ENCODE measurements around the gene UBE2G2. TPM values are rescaled to one million over a fixed set of nuclear protein-coding genes. Genes with fewer than 3 reads are reported as not detected.

Gene UBE2G2
- total RNA-seq, 1 donor from 2014 or later: 78.8 TPM

DNA sequence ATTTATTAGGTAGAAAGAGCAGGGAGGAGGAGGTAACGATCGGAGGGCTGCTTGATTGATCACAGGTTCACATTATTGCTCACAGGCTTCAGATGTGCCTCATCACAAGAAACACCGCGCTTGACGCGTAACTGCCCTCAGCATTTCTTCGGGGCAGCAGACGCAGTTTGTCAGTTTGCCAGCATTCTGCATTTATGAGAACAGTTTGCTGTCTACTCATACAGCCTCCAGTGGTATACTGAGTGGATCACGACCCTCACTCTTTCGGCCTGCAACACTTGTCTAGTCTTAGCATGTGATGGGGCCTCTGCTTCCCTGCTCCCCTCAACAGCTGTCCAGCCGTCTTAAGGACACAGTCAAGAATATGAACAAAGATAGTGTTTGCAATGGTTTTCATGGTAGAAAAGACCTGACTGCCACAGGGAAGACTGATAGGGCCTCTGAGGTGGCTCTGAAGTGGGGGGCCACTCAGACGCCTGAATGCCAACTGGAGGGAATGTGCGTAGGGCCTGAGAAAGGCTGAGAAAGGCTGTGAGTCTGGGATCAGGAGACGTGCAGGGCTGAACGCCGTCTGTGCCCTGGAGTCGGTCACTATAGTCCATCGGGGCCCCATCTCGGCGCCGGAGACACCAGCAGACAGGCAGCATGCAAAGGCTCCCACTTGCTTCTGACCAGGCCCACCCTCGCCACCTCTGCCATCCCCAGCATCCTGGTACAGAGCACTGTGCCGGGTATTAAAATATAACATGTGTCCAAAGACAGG, 45.0 kb downstream of the UBE2G2 start:
- H3K27me3 ChIP-seq: no peaks in the 10 kb centered on the region
- intact Hi-C loops (cut with DNase I): no loop called here
- H3K4me1 ChIP-seq: no peaks in the 10 kb centered on the region
- no peak overlapping the region for H3K27ac ChIP-seq
- DNase-seq (peak; percentile 44), ATAC-seq (no peak)
- no peak overlapping the region for H3K4me3 ChIP-seq
- TF ChIP-seq, protein P1, sequence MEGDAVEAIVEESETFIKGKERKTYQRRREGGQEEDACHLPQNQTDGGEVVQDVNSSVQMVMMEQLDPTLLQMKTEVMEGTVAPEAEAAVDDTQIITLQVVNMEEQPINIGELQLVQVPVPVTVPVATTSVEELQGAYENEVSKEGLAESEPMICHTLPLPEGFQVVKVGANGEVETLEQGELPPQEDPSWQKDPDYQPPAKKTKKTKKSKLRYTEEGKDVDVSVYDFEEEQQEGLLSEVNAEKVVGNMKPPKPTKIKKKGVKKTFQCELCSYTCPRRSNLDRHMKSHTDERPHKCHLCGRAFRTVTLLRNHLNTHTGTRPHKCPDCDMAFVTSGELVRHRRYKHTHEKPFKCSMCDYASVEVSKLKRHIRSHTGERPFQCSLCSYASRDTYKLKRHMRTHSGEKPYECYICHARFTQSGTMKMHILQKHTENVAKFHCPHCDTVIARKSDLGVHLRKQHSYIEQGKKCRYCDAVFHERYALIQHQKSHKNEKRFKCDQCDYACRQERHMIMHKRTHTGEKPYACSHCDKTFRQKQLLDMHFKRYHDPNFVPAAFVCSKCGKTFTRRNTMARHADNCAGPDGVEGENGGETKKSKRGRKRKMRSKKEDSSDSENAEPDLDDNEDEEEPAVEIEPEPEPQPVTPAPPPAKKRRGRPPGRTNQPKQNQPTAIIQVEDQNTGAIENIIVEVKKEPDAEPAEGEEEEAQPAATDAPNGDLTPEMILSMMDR (IDR thresholded peaks at IDR 0.05): no peak
- H3K36me3 ChIP-seq: no peaks in the 10 kb centered on the region
- no peaks in the 10 kb centered on the region for H3K9me3 ChIP-seq

DNA sequence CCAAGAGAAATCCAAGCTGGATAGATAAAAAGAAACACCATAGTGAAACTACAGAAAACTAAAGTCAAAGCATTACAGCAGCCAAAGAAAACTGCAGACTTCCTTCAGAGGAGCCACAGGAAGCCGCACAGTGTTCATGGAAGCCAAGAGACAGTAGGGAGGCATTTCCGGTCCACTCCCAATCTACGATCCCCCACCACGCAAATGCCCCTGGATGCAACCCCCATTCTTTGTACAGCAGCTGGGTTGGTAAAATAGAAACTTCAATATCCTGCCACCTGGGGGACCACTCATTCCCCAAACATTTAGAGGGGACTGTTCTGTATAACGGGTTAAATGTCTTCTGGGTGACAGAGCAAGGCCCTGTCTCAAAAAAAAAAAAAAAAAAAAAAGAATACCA, 46.4 kb downstream of the UBE2G2 start:
- no peak for ATAC-seq
- no peak for DNase-seq
- H3K4me1 ChIP-seq: no peaks in the 10 kb centered on the region
- H3K36me3 ChIP-seq: no peaks in the 10 kb centered on the region
- H3K27ac ChIP-seq: no peak overlapping the region
- TF ChIP-seq, protein P1 (IDR thresholded peaks at IDR 0.05): no peak
- H3K9me3 ChIP-seq: no peaks in the 10 kb centered on the region
- H3K27me3 ChIP-seq: peaks cover 1% of the 10 kb centered on the region
- no peak overlapping the region for H3K4me3 ChIP-seq
- intact Hi-C loops (cut with DNase I): no loop called here

DNA sequence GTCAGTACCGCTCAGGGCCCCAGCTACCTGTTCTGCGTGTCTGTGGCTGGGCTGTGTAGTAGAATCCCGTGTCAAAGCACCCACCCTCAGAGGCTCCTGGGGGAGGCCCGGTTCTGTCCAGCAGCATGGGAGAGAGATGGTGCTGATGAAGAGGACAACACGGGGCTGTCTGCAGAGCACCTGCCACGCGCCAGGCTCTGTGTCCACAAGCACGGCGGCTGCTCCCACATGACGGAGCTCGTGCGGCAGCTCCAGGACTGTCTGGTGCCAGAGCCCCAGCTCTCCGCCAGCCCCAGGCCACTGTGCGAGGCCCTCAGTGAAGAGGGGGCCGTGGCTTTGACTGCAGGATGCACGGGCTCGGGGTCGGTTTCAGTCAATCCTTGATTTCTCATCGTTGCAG, 48.3 kb downstream of the UBE2G2 start:
- Histone ChIP-seq H3K27ac (no peak overlapping the region), H3K9me3 (no peaks in the 10 kb centered on the region), H3K27me3 (peaks cover 4% of the 10 kb centered on the region), H3K4me1 (no peaks in the 10 kb centered on the region), H3K36me3 (no peaks in the 10 kb centered on the region), H3K4me3 (no peak overlapping the region)
- intact Hi-C loops (cut with DNase I): no loop called here
- ATAC-seq: no peak
- TF ChIP-seq, protein P1 (IDR thresholded peaks at IDR 0.05): no peak
- DNase-seq: peak; percentile 47

DNA sequence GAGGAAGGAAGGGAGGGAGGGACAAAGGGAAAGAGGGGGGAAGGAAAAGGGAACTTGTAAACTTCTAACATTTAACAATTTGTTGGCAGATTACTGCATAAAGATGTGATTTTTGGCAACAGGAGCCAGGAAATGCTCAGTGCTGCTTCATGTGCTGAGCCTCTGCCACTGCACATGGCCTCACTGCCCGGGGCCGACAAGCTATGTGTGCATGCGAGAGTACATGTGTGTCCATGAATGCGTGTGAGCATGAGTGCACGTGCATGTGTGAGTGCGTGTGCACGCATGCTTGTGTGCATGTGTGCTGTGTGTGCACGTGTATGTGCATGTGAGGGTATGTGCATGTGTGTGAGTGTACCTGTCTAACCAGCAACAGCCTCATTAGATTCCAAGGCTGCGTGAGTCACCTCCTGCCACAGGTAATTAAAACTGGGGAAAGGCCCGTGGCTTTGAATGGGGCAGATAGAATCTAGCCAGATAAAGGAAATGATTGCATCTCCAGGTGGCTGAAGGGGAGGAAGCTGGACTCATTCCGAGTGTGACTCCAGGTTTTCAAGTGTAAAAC, 48.9 kb downstream of the UBE2G2 start:
- TF ChIP-seq, protein P1 (IDR thresholded peaks at IDR 0.05): no peak
- DNase-seq: no peak
- intact Hi-C loops (cut with DNase I): no loop called here
- no peak for ATAC-seq
- no peaks in the 10 kb centered on the region for H3K36me3 ChIP-seq
- no peaks in the 10 kb centered on the region for H3K9me3 ChIP-seq
- H3K4me1 ChIP-seq: no peaks in the 10 kb centered on the region
- peaks cover 4% of the 10 kb centered on the region for H3K27me3 ChIP-seq
- H3K4me3 ChIP-seq: no peak overlapping the region
- H3K27ac ChIP-seq: no peak overlapping the region

DNA sequence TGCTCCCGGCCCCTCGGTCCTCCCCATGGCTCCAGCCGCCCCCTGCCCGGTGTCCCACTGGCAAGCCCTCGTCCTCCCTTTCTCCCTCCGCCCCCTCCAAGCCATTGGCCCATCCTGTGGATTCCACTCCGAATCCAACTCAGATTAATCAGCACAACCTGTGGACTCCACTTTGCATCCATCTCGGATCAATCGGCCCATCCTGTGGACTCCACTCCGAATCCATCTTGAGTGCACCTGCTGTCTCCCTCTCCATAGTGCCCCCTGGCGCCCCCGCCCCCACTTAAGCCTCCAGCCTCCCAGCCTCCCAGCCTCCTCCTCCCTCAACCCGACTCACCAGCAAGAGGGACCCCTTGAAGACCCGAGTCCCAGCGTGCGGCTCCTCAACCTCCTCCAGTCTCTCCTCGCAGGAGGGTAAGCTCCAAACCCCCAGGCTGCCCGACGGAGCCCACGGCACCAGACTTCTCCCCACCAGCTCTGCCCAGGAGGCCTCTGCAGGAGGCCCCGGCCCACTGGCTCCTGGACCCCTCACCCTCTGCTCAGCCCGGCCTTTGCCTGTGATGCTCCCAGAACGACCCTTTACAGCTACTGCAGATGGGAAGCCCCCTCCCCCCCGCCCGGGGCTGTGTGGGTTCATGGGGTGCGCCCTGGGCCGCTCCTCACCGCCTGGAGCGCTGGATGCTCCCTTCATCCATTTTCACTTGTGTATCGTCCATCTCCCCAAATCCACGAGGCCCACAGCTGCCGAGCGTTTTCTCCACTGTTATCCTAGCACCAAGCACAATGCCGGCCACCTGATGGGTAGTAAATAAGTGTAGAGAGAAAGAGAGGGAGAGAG, 49.6 kb downstream of the UBE2G2 start:
- H3K27ac ChIP-seq: no peak overlapping the region
- H3K27me3 ChIP-seq: peaks cover 4% of the 10 kb centered on the region
- no peak for ATAC-seq
- TF ChIP-seq, protein P1 (IDR thresholded peaks at IDR 0.05): no peak
- intact Hi-C loops (cut with DNase I): no loop called here
- no peak overlapping the region for H3K4me3 ChIP-seq
- no peaks in the 10 kb centered on the region for H3K9me3 ChIP-seq
- no peaks in the 10 kb centered on the region for H3K4me1 ChIP-seq
- no peaks in the 10 kb centered on the region for H3K36me3 ChIP-seq
- peak; percentile 60 for DNase-seq

Data from upper lobe of right lung (tissue), 1 donor.